Measurements from ENCODE around the gene VPS37B. TPM values are rescaled to one million over a fixed set of nuclear protein-coding genes. Genes with fewer than 3 reads are reported as not detected.
A peak's percentile ranks its signal among the peaks of the same experiment; 100 is the strongest.
"Not testable (repeated sequence)": the region's sequence is repeated elsewhere in the genome, so short reads cannot be mapped to it uniquely, and the experiment has no call there.

VPS37B gene
- total RNA-seq, 8 experiments from 2014 or later, result 13.0 to 107 (median 21.7) TPM

GRCh38 chr12:122928404-122929147, 32.7 kb upstream of the VPS37B start:
- no peak overlapping the region for H3K4me3 ChIP-seq
- H3K27ac ChIP-seq, result no peak overlapping the region
- peak in 1 of 8 experiments; percentile 57 for ATAC-seq (replicated peaks in 6 of 8)
- WGBS, 10 experiments, result 68 to 80% (median 76%) methylated on average over 2 to 7 of the region's 12 CpGs; no CpG with 5 or more reads in 6 of the 10 experiments
- H3K4me1 ChIP-seq (replicated peaks in 1 of 2), result peaks cover 0 to 5% of the 10 kb centered on the region in 2 donors
- in situ Hi-C loops (cut with MboI; ENCODE audit: low pct_unique_long_range_greater_than_20kb in 2 of 9, low sequenced_read_pairs in 9 of 9, unreplicated experiment in 9 of 9), result no loop called here

DNA sequence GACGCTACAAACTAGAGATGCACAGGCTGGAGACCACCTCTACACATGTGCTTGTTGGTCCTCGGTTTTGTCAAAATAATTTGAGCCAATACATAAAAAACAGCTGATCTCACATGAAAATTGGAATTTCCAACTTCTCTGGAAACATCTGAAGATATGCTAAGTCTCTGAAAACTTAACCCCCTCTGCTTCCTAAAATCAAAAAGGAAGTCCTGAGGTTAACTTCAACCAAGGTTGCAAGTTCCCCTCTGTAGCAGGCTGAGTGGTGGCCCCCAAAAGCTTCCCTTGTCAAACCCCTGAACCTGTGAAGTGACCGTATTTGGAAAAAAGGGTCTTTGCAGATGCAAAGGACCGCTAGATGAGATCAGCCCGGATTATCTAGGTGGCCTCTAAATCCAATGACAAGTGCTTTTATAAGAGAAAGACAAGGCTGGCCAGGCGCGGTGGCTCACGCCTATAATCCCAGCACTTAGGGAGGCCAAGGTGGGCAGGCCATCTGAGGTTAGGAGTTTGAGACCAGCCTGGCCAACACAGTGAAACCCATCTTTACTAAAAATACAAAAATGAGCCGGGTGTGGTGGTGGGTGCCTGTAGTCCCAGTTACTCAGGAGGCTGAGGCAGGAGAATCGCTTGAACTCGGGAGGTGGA, 32.0 kb upstream of the VPS37B start:
- 76 to 100% (median 86%) methylated on average over 2 to 7 of the region's 11 CpGs; no CpG with 5 or more reads in 2 of the 10 experiments for WGBS, 10 experiments
- Histone ChIP-seq H3K27ac (no peak overlapping the region), H3K4me3 (no peak overlapping the region), H3K4me1 (replicated peaks in 1 of 2) (peaks cover 0 to 5% of the 10 kb centered on the region in 2 donors)
- in situ Hi-C loops (cut with MboI; ENCODE audit: low pct_unique_long_range_greater_than_20kb in 2 of 9, low sequenced_read_pairs in 9 of 9, unreplicated experiment in 9 of 9), result no loop called here
- no peak for ATAC-seq (replicated peaks in 6 of 8)

- no peak overlapping the region for H3K27ac ChIP-seq
- H3K4me3 ChIP-seq, result no peak overlapping the region
- WGBS, 10 experiments, result 44 to 89% (median 69%) methylated on average over 1 to 7 of the region's 8 CpGs; no CpG with 5 or more reads in 2 of the 10 experiments
- peaks cover 0 to 4% of the 10 kb centered on the region in 2 donors for H3K4me1 ChIP-seq (replicated peaks in 1 of 2)
- in situ Hi-C loops (cut with MboI; ENCODE audit: low pct_unique_long_range_greater_than_20kb in 2 of 9, low sequenced_read_pairs in 9 of 9, unreplicated experiment in 9 of 9), result no loop called here
- ATAC-seq (replicated peaks in 6 of 8), result no peak
Observed at GRCh38 chr12:122921917-122922316, 26.0 kb upstream of the VPS37B start.

GRCh38 chr12:122920687-122921086, 24.8 kb upstream of the VPS37B start:
- ATAC-seq (replicated peaks in 6 of 8), result no peak
- in situ Hi-C loops (cut with MboI; ENCODE audit: low pct_unique_long_range_greater_than_20kb in 2 of 9, low sequenced_read_pairs in 9 of 9, unreplicated experiment in 9 of 9), result no loop called here
- H3K4me3 ChIP-seq, result no peak overlapping the region
- H3K27ac ChIP-seq, result no peak overlapping the region
- WGBS, 10 experiments, result 74 to 100% (median 80%) methylated on average over 1 to 3 of the region's 5 CpGs
- H3K4me1 ChIP-seq (replicated peaks in 1 of 2), result peaks cover 0 to 4% of the 10 kb centered on the region in 2 donors

DNA sequence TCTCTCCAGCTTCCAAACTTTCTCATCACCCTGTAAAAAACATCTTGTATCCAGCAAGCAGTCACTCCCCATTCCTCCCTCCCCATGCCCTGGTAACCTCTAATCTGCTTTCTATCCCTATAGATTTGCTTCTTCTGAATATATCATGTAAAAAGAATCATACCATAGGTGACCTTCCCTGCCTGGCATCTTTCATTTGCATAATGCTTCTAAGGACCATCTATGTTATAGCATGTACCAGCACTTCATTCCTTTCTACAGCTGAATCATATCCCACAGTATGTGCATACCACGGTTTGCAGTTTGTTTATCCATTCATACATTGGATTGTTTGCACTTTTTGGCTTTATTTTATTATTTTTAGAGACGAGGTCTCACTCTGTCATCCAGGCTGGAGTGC, 22.9 kb upstream of the VPS37B start:
- in situ Hi-C loops (cut with MboI; ENCODE audit: low pct_unique_long_range_greater_than_20kb in 2 of 9, low sequenced_read_pairs in 9 of 9, unreplicated experiment in 9 of 9), result no loop called here
- WGBS, 10 experiments, result 13 to 53% (median 40%) methylated on average over 1 to 2 of the region's 2 CpGs; no CpG with 5 or more reads in 5 of the 10 experiments
- ATAC-seq (replicated peaks in 6 of 8), result peak in 1 of 8 experiments; percentile 5

GRCh38 chr12:122917507-122918121, 21.7 kb upstream of the VPS37B start:
- in situ Hi-C loops (cut with MboI; ENCODE audit: low pct_unique_long_range_greater_than_20kb in 2 of 9, low sequenced_read_pairs in 9 of 9, unreplicated experiment in 9 of 9), result no loop called here
- Histone ChIP-seq H3K4me3 (no peak overlapping the region), H3K27ac (no peak overlapping the region), H3K4me1 (replicated peaks in 1 of 2) (peaks cover 0 to 4% of the 10 kb centered on the region in 2 donors)
- WGBS, 10 experiments, result 0 to 80% (median 50%) methylated on average over 1 to 7 of the region's 9 CpGs; no CpG with 5 or more reads in 3 of the 10 experiments
- peak in 7 of 8 experiments; percentile 16 to 95 (median 91) for ATAC-seq (replicated peaks in 6 of 8)

More for the DNA sequence above, 22.9 kb upstream of the VPS37B start:
- Histone ChIP-seq H3K27ac (no peak overlapping the region), H3K4me3 (no peak overlapping the region), H3K4me1 (replicated peaks in 1 of 2) (peaks cover 0 to 4% of the 10 kb centered on the region in 2 donors)

DNA sequence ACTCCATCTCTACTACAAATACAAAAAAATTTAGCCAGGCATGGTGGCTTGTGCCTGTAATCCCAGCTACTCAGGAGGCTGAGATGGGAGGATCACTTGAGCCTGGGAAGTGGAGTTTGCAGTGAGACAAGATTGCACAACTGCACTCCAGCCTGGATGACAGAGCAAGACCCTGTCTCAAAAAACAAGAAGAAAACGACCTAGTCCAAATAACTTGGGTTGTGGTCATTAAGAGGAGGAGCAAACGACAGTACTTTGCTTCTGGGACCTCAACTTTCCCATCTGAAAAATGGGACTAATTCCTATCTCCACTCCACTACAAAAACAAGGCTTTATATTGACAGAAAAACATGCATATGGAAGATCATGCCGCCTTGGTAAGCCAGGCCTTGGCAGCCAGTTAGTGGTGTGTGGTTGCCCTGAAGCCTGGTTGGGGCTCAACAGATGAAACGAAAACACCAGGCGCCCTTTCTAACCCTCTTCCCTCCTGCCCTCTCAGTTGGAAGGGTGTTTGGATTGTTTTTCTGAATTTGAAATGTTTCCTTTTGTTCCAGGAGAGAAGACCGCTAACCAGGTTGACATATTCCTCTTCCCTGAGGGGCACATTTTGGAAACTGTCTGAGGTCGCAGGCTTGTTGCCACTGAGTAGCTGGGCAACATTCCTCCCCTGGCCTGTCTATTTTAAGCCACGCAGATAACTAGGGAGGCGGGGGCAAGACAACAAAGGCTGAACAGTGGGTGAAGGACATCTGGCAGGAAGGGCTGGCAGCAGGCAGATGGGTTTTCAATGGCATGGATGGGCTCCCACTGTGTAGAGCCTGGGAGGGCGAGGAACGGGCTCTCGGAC, 13.7 kb upstream of the VPS37B start:
- Histone ChIP-seq H3K4me3 (no peak overlapping the region), H3K4me1 (replicated peaks in 1 of 2) (peaks cover 0 to 7% of the 10 kb centered on the region in 2 donors), H3K27ac (no peak overlapping the region)
- 0 to 79% (median 48%) methylated on average over 1 to 11 of the region's 12 CpGs for WGBS, 10 experiments
- in situ Hi-C loops (cut with MboI; ENCODE audit: low pct_unique_long_range_greater_than_20kb in 2 of 9, low sequenced_read_pairs in 9 of 9, unreplicated experiment in 9 of 9), result no loop called here
- peak in 6 of 8 experiments; percentile 46 to 98 (median 51) for ATAC-seq (replicated peaks in 6 of 8)

DNA sequence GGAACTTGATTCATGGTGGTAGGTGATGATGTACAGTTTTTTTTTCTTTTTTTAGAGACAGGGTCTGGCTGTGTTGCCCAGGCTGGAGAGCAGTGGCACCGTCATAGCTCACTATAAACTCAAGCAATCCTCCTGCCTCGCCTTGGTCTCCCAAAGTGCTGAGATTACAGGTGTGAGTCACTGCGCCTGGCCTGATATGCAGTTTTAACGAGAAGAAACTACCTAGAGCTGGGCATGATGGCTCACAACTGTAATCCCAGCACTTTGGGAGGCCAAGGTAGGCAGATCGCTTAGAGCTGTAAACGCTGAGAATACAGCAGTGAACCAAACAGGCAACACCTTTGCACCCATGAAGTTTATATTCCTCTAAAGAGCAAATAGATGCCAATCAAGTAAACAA, 13.0 kb upstream of the VPS37B start:
- in situ Hi-C loops (cut with MboI; ENCODE audit: low pct_unique_long_range_greater_than_20kb in 2 of 9, low sequenced_read_pairs in 9 of 9, unreplicated experiment in 9 of 9), result no loop called here
- H3K4me1 ChIP-seq (replicated peaks in 1 of 2), result peaks cover 0 to 7% of the 10 kb centered on the region in 2 donors
- no peak for ATAC-seq (replicated peaks in 6 of 8)
- WGBS, 10 experiments, result 76 to 100% (median 92%) methylated on average over 1 to 6 of the region's 6 CpGs; no CpG with 5 or more reads in 1 of the 10 experiments
- H3K4me3 ChIP-seq, result no peak overlapping the region
- H3K27ac ChIP-seq, result no peak overlapping the region

DNA sequence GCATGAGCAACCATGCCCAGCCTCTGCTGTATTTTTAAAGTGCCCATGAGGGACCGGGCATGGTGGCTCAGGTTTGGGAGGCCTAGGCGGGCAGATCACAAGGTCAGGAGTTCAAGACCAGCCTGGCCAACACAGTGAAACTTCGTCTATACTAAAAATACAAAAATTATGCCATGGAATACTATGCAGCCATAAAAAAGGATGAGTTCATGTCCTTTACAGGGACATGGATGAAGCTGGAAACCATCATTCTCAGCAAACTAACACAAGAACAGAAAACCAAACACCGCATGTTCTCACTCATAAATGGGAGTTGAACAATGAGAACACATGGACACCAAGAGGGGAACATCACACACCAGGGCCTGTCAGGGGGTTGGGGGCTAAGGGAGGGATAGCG, 9.3 kb upstream of the VPS37B start:
- in situ Hi-C loops (cut with MboI; ENCODE audit: low pct_unique_long_range_greater_than_20kb in 2 of 9, low sequenced_read_pairs in 9 of 9, unreplicated experiment in 9 of 9), result not testable (repeated sequence)

GRCh38 chr12:122903693-122904034, 7.7 kb upstream of the VPS37B start:
- H3K4me1 ChIP-seq (replicated peaks in 1 of 2), result no peaks in the 10 kb centered on the region
- no peak overlapping the region for H3K27ac ChIP-seq
- in situ Hi-C loops (cut with MboI; ENCODE audit: low pct_unique_long_range_greater_than_20kb in 2 of 9, low sequenced_read_pairs in 9 of 9, unreplicated experiment in 9 of 9), result no loop called here
- H3K4me3 ChIP-seq, result no peak overlapping the region
- no peak for ATAC-seq (replicated peaks in 6 of 8)
- WGBS, 10 experiments, result 34 to 79% (median 57%) methylated on average over 1 to 7 of the region's 7 CpGs; no CpG with 5 or more reads in 1 of the 10 experiments

More for the DNA sequence above, 9.3 kb upstream of the VPS37B start:
- not testable (repeated sequence) for H3K27ac ChIP-seq; H3K4me3 ChIP-seq; ATAC-seq (replicated peaks in 6 of 8); H3K4me1 ChIP-seq (replicated peaks in 1 of 2)
- 72 to 86% (median 84%) methylated on average over 2 to 4 of the region's 5 CpGs; no CpG with 5 or more reads in 6 of the 10 experiments for WGBS, 10 experiments

GRCh38 chr12:122902854-122903692, 7.1 kb upstream of the VPS37B start:
- in situ Hi-C loops (cut with MboI; ENCODE audit: low pct_unique_long_range_greater_than_20kb in 2 of 9, low sequenced_read_pairs in 9 of 9, unreplicated experiment in 9 of 9), result no loop called here
- H3K27ac ChIP-seq, result no peak overlapping the region
- 19 to 54% (median 40%) methylated on average over 2 to 10 of the region's 10 CpGs for WGBS, 10 experiments
- peak in 3 of 8 experiments; percentile 40 to 88 (median 46) for ATAC-seq (replicated peaks in 6 of 8)
- H3K4me1 ChIP-seq (replicated peaks in 1 of 2), result no peaks in the 10 kb centered on the region
- H3K4me3 ChIP-seq, result no peak overlapping the region

DNA sequence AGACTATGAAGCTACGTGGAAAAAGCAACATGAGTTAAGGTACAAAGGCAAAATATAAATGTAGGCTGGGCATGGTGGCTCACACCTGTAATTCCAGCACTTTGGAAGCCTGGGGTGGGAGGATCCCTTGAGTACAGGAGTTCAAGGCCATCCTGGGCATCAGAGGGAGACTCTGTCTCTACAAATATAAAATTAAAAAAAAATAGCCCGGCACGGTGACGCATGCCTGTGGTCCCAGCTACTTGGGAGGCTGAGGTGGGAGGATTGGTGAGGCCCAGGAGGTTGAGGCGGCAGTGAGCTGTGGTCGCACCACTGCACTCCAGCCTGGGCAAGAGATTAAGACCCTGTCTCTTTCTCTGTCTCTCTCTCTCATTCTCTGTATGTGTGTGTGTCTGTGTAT, 4.0 kb upstream of the VPS37B start:
- WGBS, 10 experiments, result 81 to 100% (median 95%) methylated on average over 1 to 6 of the region's 6 CpGs
- in situ Hi-C loops (cut with MboI; ENCODE audit: low pct_unique_long_range_greater_than_20kb in 2 of 9, low sequenced_read_pairs in 9 of 9, unreplicated experiment in 9 of 9), result no loop called here

More for the DNA sequence above, 4.0 kb upstream of the VPS37B start:
- Histone ChIP-seq H3K27ac (no peak overlapping the region), H3K4me3 (no peak overlapping the region), H3K4me1 (replicated peaks in 1 of 2) (peaks cover under 1% of the 10 kb centered on the region in 2 donors)
- no peak for ATAC-seq (replicated peaks in 6 of 8)

Data from motor neuron (in vitro differentiated cells).